GM19372 (cell line): ENCODE data around the gene UNC13B.
"Not testable (repeated sequence)": the region's sequence is repeated elsewhere in the genome, so short reads cannot be mapped to it uniquely, and the experiment has no call there.

Source experiments
- ATAC-seq: cut with Tn5 transposase; IDR thresholded peaks from one replicate; pipeline ENCODE4 v1.9.1; 2021; ENCODE audit warnings: mild to moderate bottlenecking, low read depth, moderate library complexity; ENCODE audit not compliant: unreplicated experiment

Gene UNC13B

DNA sequence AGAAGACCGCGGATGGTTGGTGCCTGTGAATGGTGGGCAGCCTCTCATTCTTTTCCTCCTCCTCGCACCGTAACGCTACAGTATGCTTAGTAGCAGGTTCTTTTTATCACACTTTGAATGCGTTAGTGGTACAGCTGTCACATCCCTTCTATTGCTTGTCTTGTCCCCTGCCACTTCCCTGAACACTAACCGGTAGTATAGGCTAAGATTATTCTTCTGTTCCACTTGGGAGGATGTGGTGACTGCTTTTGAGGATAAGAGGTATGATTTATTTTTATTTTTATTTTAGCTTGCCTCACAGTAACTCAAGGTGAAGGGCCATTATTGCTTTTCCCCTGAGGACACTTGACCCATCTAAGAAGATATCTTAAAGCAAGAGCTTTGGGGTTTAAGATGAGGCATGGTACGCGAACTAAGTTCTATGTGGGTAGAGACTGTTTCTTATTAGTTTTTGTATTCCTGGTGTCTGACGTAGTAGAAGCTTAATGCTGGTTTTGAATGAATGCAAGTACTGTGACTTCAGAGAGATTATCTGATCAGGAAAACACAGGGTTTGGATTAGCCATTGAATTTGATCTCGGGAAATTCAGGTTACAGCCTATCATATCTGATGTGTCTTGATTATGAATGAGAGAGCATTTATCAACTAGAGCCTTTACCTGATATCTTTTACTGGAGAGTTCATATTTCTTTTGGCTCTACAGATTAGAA lies 951 bp downstream of the UNC13B start:
- ATAC-seq = no peak

DNA sequence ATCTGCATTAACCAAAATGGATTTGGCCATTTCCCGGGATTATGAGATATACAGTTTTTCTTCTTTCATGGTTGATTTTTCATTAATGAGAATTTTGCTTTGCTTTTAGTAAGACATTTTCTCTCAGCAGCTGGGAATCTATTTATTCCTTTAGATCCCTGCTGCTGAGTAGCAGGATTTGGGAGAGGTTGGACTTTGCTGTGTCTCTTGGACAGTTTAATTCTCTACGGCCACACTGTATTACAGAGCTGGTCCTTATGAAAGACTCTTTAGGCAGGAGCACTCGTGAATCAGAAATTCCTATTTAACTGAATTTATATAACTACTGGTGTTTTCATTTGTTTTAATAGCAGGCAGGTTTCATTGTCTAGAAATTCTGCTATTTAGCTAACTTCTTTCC lies 1.6 kb downstream of the UNC13B start:
- ATAC-seq = no peak

DNA sequence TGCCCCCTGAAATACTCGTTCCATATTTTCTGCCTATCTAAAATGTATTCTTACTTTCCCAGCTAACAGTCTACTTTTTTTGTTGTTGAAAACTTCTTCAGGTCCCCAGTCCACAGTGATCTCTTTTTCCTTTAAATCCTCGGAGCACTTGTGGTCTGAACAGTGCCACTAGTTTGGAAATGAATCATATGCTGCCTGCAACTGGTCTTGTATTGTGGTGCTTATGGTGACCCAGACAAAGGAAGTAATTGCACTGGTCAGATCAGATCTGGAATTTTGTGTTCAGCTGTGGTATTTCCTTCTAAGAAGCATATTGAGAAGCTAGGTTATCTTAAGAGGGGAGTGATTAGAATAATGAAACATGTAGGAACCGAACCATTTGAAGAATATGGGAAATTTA lies 2.9 kb downstream of the UNC13B start:
- ATAC-seq = no peak

DNA sequence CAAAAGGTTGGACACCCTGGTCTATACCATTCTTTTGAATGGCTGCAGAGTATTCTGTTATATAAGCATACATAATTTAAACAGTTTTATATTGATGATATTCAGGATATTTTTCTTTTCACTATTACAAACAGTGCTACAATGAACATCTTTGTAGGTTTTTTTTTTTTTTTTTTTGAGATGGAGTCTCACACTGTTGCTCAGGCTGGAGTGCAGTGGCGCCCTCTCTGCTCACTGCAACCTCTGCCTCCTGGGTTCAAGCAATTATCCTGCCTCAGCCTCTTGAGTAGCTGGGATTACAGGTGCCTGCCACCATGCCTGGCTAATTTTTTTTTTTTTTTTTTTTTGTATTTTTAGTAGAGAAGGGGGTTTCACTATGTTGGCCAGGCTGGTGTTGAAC lies 5.6 kb downstream of the UNC13B start:
- ATAC-seq = not testable (repeated sequence)

DNA sequence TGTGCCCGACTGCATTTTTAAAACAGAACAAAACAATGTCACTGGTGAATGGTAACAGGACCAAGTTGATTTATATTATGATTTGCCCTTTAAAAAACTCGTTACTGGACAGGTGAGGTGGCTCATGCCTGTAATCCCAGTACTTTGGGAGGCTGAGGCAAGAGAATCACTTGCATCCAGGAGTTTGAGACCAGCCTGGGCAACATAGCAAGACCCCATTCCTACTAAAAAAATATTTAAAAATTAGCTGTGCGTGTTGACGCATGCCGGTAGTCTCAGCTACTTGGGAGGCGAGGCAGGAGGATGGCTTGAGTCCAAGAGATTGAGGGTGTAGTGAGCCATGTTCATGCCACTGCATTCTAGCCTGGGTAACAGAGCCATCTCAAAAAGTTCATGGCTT lies 7.2 kb downstream of the UNC13B start:
- no peak for ATAC-seq

DNA sequence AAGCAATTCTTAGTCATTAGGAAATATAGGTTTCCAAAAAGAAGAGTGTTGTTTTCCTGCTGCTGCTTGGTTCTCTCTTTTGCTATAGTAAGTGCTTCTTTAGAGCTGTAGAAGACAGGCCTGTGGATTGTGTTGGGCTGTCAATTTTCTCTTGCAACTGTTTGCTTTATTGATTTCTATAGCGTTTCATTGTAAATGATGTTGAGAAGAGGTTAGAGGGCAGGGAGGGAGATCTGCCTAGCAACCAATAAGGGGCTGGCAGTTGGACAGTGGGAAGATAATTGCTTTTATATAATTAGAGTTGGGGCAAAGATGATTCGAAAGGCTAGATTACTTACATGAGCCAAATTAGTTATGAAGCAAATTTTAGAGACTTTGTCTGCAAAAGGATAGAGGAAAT lies 11.1 kb downstream of the UNC13B start:
- ATAC-seq = no peak

DNA sequence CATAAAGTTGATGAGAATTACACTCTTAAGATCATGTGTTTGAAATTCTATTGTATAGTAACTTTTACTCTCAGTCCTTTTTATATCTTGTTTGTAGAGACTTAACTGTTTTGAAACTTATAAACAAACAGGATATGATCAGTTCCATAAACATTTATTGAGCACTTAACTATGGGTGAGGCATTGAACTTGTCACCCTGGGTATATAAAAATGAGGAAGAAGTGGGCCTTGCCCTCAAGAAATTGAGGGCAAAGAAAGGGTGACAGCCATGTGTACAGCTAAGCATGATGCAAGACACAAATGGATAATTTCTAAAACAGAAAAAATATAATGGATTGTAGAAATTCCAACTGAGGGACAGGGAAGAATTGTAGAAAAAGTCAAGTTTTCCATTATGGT lies 15.7 kb downstream of the UNC13B start:
- no peak for ATAC-seq

DNA sequence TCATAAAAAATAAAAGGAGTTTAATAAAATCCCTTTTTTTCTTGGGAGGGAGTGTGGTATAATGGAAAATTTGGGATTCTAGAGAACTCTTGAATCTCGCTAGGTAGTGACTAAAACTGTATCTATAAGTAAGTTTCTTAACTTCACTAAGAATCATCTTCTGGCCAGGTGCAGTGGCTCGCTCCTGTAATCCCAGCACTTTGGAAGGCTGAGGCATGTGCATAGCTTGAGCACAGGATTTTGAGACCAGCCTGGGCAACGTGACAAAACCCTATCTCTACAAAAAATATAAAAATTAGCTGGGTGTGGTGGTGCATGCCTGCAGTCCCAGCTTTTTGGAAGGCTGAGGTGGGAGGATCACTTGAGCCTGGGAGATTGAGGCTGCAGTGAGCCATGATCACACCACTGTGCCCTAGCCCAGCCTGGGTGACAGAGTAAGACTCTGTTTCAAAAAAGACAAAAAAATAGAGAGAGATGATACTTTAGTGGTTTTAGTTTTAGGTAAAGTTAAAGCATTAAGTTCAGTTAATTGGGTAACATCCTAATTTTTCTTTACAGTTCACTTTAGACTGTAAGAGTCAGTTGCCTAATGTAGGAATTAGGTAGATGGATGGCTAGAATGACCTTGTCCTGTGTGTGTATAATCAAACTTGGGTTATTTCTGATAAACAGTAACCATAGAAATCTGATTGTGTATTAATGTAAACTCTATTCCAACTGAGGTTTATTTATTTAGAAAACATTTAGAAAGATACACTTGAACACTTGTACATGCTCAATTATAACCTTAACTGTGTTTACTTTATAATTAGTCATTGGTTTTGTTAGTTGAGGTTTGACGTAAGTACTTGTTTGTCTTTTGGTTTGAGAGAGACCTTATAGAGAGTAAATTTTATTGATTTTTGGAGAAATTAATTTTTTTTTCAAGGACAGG lies 17.8 kb downstream of the UNC13B start:
- ATAC-seq = no peak

DNA sequence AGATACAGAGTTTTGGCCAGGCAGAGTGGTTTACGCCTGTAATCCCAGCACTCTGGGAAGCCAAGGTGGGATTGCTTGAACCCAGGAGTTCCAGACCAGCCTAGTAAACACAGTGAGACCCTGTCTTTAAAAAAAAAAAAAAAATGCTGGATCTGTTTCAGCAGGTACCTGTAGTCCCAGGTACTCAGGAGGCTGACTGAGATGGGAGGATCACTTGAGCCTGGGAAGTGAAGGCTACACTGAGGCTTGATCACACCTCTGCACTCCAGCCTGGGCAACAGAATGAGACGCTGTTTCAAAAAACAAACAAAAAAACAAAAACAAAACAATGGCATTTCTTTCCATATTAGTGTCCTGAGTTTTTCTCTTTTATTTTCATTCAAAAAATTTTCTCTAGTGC lies 19.0 kb downstream of the UNC13B start:
- no peak for ATAC-seq

DNA sequence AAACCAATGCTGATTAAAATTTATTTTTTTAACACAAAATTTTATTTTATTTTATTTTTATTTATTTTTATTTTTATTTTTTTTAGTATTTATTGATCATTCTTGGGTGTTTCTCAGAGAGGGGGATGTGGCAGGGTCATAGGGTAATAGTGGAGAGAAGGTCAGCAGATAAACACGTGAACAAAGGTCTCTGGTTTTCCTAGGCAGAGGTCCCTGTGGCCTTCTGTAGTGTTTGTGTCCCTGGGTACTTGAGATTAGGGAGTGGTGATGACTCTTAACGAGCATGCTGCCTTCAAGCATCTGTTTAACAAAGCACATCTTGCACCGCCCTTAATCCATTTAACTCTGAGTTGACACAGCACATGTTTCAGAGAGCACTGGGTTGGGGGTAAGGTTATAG lies 20.6 kb downstream of the UNC13B start:
- not testable (repeated sequence) for ATAC-seq

DNA sequence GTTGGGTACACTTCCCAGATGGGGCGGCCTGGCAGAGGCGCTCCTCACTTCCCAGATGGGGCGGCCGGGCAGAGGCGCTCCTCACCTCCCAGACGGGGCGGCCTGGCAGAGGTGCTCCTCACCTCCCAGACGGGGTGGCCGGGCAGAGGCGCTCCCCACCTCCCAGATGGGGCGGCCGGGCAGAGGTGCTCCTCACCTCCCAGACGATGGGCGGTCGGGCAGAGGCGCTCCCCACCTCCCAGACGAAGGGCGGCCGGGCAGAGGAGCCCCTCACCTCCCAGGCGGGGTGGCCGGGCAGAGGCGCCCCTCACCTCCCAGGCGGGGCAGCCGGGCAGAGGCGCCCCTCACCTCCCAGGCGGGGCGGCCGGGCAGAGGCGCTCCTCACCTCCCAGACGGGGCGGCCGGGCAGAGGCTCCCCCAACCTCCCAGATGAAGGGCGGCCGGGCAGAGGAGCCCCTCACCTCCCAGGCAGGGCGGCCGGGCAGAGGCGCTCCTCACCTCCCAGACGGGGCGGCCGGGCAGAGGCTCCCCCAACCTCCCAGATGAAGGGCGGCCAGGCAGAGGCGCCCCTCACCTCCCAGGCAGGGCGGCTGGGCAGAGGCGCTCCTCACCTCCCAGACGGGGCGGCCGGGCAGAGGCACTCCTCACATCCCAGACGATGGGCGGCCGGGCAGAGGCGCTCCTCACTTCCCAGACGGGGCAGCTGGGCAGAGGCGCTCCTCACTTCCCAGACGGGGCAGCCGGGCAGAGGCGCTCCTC lies 21.4 kb downstream of the UNC13B start:
- not testable (repeated sequence) for ATAC-seq

DNA sequence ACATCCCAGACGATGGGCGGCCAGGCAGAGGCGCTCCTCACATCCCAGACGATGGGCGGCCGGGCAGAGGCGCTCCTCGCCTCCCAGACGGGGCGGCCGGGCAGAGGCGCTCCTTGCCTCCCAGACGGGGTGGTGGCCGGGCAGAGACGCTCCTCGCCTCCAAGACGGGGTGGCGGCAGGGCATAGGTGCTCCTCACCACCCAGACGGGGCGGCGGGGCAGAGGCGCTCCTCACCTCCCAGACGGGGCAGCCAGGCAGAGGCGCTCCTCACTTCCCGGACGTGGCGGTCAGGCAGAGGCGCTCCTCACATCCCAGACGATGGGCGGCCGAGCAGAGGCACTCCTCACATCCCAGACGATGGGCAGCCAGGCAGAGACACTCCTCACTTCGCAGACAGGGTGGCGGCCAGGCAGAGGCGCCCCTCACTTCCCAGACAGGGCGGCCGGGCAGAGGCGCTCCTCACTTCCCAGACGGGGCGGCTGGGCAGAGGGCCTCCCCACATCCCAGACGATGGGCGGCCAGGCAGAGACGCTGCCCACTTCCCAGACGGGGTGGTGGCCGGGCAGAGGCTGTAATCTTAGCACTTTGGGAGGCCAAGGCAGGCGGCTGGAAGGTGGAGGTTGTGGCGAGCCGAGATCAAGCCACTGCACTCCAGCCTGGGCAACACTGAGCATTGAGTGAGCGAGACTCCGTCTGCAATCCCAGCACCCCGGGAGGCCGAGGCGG lies 22.1 kb downstream of the UNC13B start:
- ATAC-seq = not testable (repeated sequence)

DNA sequence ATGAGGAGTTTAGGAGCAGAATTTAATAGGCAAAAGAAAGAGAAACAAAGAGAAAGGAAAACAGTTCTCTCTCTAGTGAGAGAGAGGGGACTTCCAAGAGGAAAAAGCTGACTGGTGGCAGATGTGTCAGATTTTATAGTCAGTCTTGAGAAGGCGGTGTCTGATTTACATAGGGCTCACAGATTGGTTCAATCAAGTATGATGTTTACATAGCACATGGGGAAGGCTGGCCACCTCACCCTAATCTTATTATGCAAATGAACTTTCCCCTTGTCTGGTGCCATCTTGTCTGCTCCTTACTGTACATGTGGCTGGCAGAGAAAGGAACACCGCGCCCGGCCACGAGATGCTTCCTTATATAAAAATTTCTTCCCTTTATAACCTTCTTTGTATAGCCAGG lies 24.7 kb downstream of the UNC13B start:
- ATAC-seq = no peak

DNA sequence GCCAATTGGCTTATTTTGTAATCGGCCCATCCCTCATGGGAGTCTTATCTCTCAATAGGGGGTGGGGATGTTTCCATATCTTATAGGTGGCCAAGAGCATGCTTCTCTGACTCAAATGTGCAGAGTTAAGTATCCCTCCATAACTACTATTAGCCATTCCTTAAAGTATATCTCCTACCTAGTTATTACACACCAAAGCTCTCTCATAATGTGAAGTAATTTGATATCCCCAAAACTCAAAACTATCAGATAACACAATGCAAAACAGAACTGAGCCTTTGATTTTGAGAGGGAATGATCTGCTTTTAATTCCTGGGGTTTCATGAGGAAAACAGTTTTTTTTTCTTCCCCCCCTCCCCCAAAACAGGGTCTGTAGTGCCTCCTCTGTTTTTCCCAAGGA lies 28.4 kb downstream of the UNC13B start:
- ATAC-seq = no peak

DNA sequence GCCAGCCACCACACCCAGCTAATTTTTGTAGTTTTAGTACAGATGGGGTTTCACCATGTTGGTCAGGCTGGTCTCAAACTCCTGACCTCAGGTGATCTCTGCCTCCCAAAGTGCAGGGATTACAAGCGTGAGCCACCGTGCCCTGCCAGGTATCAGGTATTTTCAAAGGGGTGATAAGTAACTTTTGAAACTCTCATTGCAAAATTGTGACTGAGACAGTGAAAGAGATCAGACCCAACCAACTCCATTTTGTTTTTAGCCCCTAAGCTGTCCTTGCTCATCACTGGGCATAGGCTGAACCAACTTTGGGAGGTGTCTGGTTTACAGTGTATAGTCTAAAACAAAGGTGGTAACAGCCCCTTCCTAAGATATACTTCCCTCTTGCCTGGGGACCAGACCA lies 29.3 kb downstream of the UNC13B start:
- no peak for ATAC-seq

DNA sequence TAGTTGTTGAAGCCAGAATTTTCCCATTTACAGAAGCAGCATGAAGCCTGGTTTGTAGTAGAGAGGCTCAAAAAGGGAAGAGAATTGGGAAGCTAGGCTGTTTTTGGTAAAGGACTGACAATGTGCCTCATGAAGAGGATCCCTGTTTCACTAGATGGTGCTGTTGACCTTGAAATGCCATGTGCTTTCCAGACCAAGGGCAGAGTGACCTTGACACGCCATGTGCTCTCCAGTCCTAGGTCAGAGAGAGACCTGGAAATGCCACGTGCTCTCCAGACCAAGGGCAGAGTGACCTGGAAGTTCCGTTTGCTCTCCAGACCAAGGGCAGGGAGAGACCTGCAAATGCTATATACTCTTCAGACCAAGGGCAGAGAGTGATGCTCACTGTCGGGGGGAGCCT lies 32.0 kb downstream of the UNC13B start:
- no peak for ATAC-seq

DNA sequence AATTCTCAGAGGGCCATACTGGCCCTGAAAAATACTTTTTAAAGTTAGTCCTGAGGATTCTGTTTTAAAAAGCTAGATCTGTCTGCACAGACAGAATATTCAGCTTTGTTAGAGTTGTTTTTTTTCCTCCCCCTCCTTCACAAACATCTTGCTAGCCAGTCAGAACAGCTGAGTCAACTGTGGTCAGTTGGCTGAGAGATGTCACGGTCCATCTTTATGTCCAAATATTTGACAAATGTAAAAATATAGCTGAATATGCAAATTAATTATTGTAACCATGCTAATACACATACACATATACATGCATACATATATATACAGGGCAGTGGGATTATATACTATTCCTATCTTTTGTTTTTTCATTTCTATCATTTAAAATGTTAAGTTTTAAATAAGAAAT lies 33.9 kb downstream of the UNC13B start:
- ATAC-seq = no peak

DNA sequence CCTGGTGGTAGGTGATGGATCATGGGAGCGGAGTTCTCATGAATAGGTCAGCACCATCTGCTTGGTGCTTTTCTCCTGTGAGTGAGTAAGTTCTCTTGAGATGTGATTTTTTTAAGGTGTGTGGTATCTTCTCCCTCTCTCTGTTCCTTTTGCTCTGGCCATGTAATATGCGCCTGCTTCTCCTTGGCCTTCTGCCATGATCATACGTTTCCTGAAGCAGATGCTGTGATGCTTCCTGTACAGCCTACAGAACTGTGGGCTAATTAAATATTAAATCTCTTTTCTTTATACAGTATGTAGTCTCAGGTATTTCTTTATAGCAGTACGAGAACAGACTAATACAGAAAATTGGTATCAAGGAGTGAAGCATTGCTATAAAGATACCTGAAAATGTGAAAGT lies 36.4 kb downstream of the UNC13B start:
- no peak for ATAC-seq

DNA sequence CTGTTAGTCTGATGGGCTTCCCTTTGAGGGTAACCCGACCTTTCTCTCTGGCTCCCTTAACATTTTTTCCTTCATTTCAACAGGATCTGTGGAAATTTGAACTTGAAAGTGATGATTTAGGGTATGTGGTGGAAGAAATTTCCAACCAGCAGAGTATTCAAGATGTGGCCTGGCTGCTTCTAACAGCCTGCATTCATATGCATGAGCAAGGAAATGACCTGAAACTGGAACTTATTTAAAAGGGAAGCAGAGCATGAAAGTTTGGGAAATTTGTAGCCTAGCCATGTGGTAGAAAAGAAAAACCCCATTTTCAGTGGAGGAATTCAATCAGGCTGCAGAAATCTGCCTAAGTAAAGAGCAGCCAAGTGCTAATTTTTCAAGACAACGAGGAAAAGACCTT lies 41.7 kb downstream of the UNC13B start:
- ATAC-seq = no peak

DNA sequence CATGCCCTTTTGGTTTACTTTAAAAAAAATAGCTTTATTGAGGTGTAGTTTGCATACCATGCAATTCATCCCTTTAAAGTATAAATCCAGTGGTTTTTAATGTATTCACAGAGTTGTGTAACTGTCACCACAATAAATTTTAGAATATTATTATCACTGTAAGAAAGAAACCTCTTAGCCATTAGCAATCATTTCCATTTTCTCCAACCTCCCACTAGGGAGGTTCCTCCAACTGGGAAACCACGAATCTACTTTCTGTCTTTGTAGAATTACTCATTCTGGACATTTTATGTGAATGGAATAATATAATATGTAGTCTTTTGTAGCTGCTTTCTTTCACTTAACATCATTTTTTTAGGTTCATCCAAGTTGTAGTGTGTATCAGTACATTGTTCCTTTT lies 43.5 kb downstream of the UNC13B start:
- ATAC-seq = no peak

DNA sequence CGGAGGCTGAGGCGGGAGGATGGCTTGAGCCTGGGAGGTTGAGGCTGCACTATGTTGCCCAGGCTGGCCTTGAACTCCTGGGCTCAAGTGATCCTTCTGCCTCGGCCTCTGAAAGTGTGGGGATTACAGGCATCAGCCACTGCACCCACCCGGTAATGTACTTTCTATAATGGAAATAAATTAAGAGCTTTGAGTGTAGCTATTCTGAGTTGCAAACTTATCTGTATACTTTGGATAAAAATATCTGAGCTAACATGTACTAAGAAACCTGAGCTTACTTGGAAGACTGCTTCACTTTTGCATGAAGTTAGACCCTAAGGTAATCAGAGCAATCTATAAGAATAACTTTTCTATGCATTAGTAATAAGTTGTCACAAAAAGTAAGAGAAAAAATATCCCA lies 50.0 kb downstream of the UNC13B start:
- no peak for ATAC-seq
